UCSD-AML1 (cell line): ENCODE measurements around the gene FOXI3.

ENCODE experiments used
- DNase-seq: peaks from one replicate; lab custom pipeline; 2025; ENCODE audit not compliant: unreplicated experiment; lab: John Stamatoyannopoulos, UW

Gene FOXI3

DNA sequence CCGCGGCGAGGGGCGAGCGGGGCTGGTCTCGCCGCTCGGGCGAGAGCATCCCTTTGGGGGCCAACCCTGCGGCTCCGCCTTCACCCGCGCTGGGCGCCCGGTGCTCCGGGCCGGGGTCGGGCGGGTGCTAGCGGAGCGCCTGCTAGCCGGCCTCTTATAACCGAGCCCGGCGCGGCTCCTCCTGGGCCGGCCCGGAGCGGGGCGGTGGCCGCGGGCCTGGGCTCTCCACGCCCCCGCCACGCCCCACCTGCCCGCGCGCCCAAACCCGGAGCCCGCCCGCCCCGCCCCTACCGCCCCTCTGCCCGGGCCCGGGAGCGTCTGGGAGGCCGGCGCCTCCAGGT is at the start of gene FOXI3:
TSS of gene FOXI3 (minus strand) at position 129 of the 341 bp plus-strand sequence. CDS start 158 bp downstream, outside the sequence.
- no peak for DNase-seq

DNA sequence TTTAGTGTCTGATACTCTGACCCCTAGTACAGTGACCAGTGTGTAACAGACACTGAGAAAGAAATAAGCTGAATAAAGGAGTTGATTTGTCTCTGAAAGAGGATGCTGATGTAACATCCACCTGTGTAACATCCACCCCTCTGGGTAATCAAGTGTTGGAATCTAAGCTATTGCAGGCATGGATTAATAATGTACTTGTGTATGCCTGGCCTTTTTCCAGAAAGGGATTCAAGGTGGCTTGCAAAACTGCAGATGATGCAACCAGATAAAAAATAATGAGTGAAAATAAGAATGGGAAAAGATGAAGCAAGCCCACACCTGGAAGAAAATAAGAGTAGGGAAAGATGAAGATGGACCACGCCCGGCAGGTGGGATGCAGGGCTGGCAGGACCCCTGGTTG is 48.2 kb upstream of the FOXI3 start:
- no peak for DNase-seq

DNA sequence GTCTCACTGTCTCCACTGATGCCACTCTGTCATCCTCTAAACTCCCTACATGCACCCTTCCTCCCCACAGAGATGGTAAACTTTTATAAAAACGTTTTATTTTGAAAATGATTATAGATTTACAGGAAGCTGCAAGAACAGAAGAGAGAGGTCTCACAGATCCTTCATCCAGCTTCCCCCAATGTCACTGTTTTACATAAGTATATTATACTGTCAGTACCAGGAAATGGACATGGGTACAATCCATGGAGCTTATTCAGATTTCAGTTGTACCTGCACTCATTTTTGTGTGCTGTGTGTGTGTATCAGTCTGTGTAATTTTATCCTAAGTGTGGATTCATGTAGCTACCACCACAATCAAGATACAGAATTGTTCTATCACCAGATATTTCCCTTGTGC is 46.7 kb upstream of the FOXI3 start:
- no peak for DNase-seq

DNA sequence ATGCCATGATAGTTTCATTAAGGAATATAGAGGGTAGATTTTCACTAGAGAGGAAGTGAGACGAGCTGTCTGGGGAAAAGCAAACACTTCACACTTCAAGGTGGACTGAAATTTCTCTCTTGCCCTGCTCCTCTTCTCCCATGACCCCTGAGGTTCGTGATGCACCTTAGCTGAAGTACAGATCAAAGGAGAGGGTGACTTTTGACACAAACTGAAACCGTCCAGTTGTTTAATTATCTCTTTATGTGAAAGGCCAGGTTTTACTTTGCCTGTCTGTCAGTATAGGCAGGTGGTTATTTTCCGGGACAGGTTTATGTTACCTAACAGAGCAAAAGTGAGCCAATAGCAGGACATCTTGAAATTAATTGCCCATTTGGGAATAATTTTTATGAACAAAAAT is 41.0 kb upstream of the FOXI3 start:
- no peak for DNase-seq

DNA sequence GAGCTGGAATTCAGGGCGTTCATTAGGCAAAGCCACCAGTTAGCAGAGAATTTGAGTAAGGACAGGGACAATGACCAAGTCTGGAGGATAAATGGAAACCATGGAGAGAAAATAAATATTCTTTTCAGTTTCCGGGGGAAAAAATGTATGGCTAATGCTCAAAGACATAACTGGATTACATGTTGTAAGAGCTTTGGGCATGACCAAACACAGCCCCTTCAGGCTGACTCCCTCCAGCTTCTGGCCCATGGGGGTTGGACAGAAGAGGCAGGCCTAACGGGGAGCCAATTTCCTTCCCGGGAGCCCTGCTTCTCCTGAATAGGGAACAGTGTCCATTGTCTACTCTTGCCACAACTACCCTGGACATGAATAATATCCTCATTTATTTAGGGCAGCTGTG is 39.5 kb upstream of the FOXI3 start:
- DNase-seq = no peak

DNA sequence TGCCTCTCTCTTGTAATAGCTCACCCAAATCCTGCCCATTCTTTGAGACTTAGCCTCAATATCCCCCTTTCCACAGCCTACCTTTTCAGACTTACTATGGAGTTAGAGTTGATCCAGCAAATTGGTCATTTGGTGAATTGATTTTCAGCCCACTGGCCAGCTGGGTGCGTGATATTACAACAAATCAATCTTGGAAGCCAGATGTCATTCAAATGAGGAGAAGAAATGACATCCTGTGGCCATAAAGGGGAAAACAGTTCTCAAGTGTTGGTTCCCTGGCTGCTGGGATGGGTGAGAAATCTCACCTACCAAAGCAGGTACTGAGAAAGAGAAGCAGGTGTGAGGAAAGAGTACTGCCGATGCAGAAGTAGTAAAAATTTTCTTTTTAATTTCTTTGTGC is 36.7 kb upstream of the FOXI3 start:
- no peak for DNase-seq

DNA sequence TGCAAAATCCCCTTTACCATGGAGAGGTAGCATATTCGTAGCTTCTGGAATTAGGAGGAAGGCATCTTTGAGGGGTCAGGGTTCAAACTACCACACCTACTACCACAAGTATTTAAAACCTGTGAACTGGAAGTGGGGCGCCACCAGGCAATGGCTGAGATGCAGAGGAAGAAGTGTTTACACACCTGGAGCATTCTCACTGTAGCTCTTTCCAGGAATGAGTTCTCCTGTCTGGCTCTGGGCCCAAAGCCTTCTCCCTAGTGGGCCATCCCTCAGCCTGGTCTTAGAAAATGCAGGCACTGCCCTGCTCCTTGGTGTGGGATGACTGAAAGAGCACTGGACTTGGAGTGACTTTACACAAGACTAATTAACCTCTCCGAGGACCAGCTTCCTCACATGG is 30.7 kb upstream of the FOXI3 start:
- DNase-seq = no peak

DNA sequence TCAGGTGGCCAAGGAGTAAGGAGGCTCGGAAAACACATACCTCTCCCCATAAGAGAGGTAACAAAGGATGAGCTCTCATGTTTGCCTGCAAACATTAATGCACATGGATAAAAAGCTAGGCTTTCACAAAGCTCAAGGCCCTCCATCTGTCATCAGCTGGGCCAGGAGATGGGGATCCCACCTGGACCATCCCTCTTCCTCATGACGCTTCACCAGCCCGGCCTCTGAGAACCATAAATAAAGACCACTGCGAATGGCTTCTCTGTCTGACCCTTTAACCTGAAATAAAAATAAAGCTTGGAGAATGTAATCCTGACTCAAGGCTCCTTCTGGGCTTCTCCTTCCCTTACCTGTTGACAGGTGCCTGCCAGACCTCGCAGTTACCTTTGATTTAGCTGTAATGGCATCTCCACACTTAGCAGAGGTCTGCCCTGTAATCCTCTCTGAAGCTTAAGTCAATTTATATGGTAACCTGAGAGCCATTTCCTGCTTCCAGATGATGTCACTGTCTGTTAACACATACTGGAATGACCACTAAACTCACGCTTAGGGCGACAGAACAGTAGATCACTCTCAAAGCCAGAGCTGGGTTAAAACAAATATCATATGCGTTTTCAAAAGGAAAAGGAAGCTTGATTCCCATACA is 29.3 kb upstream of the FOXI3 start:
- no peak for DNase-seq

DNA sequence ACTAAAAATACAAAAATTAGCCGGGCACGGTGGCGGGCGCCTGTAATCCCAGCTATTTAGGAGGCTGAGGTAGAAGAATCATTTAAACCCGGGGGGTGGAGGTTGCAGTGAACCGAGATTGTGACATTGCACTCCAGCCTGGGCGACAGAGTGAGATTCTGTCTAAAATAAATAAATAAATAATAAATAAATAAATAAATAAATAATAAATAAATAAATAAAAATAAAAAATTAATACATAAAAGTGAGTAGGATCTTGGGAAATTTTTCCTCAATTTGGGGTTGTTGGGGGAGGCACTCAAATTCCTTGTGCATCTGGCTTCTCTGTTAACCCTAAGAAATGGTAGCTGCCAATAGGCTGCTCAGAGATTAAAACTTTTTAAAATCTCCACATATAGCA is 20.3 kb upstream of the FOXI3 start:
- no peak for DNase-seq

DNA sequence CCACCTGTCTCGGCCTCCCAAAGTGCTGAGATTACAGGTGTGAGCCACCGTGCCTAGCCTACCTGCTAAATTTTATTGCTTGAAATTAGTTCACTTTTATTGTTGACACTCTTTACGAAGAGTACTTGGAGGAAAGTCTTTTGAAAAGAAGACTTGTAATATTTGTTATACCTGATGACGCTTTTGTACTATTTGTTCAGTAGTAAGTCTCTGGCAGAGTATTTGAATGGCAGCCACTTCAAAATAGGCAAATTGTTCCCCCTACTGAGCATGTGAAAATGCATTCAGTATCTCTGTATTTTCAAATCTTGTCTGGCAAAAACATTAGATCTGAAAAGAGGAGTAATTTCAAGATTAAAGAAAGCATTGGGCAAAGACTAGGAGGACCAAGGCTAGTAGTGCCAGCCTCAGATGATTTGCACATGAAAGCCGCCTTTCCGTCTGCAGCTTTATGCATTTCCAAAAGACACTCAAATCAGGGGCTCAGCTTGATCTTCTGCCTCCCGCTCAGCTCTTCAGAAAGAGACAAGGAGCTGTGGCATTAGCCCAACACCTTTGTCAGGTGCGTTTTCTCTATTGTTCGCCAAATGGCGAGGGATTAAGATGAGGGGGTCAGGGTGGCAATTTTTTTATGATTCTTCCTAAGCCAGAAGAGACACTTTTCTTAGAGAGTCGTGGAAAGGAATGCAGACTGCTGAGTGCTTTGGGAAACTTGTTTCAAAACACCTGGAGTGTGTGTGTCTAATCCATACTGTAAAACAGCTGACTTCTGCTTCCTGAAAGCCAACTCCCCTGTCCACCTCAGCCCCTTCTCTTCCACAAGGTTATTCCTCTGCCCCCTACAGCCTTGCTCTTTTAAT is 18.8 kb upstream of the FOXI3 start:
- no peak for DNase-seq

DNA sequence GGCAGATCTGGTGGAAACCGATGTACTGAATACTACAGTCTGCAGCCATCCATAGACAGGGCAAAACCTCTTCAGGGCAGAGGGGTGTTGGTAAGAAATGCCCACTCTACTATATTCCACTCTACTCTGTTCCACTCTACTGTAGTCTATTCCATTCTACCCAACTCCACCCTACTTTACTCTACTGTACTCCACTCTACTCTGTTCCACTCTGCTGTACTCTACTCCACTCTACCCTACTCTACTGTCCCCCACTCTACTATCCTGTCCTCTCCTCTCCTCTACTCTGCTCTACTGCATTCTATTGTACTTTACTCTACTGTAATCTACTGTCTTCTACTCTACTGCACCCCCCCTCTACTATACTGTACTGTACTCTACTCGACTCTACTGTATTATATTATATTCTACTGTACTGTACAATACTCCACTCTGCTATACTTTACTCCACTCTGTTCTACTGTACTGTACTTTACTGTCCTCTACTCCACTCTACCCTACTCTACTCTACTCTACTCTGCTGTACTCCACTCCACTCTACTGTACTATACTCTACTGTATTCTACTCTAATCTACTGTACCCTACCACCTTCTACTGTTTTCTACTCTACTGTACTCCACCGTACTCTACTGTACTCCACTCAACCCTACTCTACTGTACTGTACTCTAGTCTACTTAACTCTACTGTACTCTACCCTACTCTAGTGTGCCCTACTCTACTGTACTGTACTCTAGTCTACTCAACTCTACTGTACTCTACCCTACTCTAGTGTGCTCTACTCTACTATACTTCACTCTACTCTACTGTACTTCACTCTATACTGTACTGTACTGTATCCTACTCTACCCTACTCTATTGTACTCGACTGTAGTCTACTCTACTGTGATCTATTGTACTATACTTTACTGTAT is 17.0 kb upstream of the FOXI3 start:
- no peak for DNase-seq

DNA sequence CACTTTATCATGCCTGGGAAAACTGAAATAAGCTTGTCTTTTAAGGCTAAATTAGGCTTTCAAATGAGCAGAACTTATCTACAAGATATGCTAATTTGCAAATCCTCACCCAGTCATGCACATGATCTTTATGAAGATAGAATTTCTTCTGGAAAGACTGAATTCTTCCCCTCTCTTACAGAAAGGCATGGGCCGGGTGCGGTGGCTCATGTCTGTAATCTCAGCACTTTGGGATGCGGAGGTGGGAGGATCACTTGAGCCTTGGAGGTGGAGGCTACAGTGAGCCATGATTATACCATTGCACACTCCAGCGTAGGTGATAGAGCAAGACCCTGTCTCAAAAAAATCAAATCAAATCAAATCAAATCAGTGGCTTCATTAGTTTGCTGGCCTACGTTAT is 11.7 kb upstream of the FOXI3 start:
- DNase-seq = no peak

DNA sequence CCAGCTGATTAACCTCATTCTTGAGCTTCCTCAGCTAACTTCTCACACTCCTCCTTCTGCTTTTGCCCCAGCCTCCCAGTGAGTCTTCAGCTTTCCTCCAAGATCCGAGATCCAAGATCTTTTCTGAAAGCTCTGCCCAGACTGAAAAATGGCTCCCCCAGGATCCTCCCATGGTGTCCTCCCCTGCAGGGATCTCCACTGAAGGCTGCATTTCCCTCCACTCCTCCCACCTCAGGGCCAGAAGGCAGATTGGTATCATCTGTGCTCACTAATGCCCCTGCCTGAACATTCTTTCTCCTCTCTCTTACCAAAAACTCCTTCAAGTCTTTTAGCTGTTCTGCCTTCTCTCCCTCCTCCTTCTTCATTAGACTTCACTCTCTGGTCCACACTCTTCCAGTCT is 6.1 kb upstream of the FOXI3 start:
- no peak for DNase-seq

DNA sequence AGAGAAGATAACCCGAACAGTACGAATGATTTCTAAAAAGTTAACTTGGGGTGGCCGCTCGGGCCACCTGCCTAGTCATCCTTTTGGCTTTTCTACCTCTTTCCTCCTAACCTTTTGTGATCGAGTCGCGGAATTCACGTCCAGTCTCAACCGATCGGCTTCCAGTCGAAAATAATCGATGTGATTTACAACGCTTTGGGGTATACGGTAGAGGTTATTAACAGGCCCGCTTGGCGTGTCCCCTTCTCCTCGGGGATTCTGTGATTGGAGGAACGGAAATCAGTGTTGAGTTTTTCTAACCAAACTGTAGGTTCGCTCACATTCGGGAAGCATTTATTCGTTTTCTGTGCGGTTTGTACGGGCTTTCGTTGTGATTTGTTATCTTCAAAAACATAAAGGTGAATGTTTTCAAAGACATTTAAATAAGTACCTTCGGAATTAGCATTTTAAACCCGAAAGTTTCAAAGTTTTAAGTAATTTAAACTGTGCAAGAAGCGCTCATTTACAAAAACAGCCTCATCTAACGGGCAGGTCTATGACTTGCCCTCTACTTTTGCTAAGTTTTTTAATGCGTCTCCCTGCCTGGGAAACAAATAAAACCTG is 588 bp upstream of the FOXI3 start:
- DNase-seq = no peak

DNA sequence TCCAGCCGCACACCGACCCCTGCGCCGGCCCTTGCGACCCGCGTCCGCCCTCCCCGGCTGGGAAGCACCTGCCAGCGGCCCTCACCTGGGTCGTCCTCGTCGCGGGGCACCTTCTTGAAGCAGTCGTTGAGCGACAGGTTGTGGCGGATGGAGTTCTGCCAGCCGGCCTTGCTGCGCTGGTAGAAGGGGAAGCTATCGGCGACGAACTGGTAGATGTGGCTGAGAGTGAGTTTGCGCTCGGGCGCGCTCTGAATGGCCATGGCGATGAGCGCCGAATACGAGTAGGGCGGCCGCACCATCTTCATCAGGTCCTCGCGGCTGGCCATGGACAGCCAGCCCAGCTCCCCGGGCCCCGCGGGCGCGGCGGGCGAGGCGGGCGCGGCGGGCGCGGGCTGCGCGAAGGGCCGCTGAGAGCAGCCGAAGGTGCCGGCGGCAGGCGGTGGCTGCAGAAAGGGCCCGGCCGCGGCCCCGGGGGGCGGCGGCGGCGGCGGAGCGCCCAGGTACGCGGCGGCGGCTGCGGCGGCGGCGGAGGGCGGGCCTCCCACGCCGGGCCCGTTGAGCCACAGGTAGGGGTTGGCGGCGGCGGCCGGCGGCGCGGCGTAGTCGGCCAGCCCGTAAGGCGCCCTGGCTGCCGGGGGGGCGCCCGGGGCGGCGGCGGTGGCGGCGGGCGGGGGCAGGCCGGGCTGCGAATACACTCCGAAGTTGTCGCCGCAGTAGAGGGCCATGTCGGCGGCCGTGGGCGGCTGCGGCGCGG is 505 bp downstream of the FOXI3 start:
- DNase-seq = no peak

DNA sequence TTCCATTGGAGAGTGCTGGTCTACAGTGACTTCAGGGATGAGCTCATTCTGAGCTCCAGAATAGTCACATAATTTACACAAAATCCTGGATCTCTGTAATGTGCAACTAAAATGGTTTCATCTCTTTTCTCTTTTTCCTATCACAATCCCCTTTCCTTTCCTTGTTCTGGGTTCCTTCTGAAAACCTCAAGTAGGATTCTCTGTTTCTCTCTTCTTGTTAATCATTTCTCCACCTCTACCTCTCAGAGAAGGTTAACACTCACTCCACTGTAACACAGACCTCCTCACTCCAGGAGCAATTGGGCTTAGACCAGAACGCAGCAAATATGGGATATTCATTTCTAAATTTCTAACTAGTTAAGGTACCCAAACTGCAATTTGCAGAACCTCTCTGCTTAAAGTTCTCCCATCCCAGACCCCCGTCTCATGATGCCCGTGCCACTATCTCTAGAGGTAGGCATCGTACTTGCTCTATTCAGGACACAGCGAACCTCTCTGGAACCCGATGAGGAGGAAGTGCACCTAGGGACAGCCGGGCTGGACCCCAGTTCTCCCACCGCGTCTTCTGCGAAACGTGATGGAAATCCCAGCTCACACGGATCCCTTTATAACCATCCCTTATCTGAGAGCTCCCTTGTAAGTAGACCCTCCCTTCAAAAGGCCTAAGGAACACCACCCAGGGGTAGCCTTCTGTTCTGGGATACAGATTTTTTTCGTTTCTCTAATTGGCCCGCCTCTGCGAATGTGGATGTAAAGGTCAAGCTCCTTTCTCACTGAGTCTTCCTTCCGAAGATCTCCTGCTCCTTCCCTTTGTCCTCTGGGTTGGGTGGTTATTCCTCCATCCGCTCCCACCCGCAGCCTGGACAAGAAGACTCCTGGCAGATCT is 1.3 kb downstream of the FOXI3 start:
- no peak for DNase-seq

DNA sequence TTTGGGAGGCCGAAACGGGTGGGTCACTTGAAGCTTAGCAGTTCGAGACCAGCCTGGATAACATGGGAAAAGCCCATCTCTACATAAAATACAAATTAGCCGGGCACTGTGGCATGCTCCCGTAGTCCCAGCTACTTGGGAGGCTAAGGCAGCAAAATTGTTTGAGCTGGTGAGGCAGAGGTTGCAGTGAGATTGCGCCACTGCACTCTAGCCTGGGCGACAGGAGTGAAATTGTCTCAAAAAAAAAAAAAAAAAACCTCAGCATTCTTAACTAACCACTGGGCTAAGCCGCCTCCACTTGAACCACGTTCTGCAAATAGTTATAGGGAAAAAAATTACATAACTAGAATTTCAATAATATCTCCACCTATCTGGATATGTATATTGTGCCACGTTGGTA is 2.3 kb downstream of the FOXI3 start:
- DNase-seq = no peak

DNA sequence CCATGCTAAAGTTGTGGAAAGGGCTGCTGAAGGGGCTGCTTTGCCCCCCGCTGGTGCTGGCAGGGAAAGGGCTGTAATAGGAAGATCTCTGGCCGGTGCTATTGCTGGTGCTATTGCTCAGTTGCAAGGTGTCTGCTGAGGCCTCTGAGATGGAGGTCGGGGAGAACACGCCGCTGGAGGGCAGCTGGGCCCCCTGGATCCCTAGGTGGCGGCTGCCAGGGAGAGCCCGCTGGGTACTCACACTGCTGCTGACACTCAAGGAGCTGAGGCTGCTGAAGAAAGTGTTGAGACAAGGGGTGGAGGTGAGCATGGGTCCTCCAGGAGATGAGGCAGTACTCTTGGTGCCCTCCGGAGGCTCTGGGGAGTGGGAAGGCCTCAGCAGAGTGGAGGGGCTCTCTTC is 4.2 kb downstream of the FOXI3 start:
- DNase-seq = no peak

DNA sequence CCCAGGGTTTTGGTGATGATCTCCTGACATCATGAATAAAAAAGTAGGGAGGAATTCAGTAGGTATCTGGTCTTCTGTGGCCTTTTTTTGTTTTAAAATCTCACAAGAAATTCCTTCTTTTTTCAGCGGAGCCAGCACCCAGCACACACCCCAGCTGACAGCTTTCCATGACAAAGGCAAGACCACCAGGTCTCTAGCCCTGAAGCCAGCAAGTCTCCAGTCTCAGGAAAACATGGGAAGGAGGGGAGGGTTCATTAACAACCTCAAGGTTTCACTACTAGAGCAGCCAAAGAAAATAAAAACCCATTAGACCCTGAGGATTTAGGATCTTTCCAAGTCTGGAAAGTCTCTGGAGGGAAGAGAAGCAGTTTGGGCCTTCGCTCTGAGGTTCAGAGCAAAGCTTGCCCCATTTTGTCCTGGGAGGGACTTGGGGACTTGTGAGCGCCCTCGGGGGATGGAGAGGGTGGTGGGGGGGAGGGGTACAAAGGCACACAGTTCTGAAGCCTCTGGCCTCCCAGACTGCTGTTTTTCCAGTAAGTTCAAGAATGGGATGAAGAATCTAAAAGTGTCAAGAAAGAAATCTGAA is 9.0 kb downstream of the FOXI3 start:
- DNase-seq = no peak
